Cardiac fibroblast (primary cell): ENCODE measurements around the gene PFKFB3.

Experiments
- DNase-seq, 2 donors: peaks; one replicate each; pipeline versions ENCODE4 v3.0.0 to v3.0.0-alpha.2; 2010; ENCODE audit warnings: low read depth in 2 of 2
- H3K4me3 ChIP-seq, 2 donors: replicated peaks in 1 of 2; 1 replicate in 1 of 2; 2 replicates in 1 of 2; pipeline ENCODE4 v1.5.1; 2011; ENCODE audit warnings: low read depth in 2 of 2, low read length in 2 of 2, mild to moderate bottlenecking in 2 of 2, moderate library complexity in 1 of 2
- TF ChIP-seq, protein P1 (sequence below): IDR thresholded peaks from one replicate; pipeline ENCODE4 v1.5.1; 2011; ENCODE audit warnings: low read depth, mild to moderate bottlenecking, low read length, inconsistent platforms

PFKFB3 gene

DNA sequence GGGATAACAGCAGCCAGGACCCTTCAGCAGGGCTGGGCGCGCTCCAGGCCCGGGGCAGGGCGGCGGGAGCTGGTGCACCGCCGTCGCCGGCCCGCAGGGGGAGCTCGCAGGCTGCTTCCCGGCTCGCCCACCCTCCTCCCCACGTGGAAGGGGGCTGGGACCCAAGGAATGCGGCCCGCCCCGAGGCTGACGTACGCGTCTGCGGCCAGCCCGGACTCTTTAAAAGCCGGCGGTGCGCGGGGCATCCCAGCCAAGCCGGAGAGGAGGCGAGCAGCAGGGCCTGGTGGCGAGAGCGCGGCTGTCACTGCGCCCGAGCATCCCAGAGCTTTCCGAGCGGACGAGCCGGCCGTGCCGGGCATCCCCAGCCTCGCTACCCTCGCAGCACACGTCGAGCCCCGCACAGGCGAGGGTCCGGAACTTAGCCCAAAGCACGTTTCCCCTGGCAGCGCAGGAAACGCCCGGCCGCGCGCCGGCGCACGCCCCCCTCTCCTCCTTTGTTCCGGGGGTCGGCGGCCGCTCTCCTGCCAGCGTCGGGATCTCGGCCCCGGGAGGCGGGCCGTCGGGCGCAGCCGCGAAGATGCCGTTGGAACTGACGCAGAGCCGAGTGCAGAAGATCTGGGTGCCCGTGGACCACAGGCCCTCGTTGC is at the start of gene PFKFB3:
TSS of gene PFKFB3 (plus strand) at position 249 of the 647 bp plus-strand sequence. CDS start at position 578, 329 bp downstream.
- TF ChIP-seq, protein P1, sequence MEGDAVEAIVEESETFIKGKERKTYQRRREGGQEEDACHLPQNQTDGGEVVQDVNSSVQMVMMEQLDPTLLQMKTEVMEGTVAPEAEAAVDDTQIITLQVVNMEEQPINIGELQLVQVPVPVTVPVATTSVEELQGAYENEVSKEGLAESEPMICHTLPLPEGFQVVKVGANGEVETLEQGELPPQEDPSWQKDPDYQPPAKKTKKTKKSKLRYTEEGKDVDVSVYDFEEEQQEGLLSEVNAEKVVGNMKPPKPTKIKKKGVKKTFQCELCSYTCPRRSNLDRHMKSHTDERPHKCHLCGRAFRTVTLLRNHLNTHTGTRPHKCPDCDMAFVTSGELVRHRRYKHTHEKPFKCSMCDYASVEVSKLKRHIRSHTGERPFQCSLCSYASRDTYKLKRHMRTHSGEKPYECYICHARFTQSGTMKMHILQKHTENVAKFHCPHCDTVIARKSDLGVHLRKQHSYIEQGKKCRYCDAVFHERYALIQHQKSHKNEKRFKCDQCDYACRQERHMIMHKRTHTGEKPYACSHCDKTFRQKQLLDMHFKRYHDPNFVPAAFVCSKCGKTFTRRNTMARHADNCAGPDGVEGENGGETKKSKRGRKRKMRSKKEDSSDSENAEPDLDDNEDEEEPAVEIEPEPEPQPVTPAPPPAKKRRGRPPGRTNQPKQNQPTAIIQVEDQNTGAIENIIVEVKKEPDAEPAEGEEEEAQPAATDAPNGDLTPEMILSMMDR = peak; percentile 52
- peak within 1 kb of the TSS; percentile 64 to 83 for H3K4me3 ChIP-seq
- peak; percentile 95 to 97 for DNase-seq

GRCh38 chr10:6153845-6154244 is 48.9 kb upstream of the PFKFB3 start:
- H3K4me3 ChIP-seq = no peak overlapping the region
- DNase-seq = no peak
- TF ChIP-seq, protein P1 = no peak

DNA sequence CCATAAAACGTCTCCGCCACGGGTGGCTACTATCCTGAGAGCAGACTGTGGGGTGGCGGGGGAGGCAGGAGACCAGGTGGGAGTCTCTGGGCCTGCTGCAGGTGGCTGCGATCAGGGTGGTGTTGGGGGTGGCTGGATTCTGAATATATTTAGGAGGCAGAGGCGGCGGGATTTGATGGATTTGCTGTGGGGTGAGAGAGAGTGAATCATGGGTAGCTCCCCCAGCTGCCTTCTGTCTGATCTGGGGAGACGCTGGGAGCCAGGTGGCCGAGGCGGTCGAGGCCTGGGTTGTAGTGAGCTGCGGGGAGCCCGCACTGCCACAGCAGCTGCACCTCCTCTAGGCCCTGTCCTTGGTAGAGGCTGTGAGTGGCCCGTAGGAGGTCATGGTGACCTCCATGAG is 48.2 kb upstream of the PFKFB3 start:
- H3K4me3 ChIP-seq = no peak overlapping the region
- no peak for DNase-seq
- TF ChIP-seq, protein P1 = no peak

GRCh38 chr10:6158276-6158675 is 44.5 kb upstream of the PFKFB3 start:
- H3K4me3 ChIP-seq = no peak overlapping the region
- TF ChIP-seq, protein P1 = no peak

DNA sequence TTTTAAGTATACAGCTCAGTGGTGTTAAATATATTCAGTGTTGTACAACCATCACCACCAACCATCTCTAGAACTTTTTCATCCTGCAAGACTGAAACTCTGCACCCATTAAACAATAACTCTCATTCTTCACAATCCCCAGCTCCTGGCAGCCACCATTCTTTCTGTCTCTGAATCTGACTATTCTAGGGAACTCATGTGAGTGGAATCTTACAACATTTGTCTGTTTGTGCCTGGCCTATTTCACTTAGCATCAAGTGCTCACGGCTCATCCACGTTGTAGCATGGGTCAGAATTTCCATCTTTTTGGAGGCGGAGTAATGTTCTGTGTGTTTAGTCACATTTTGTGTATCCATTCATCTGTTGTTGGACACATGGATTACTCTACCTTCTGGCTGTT is 40.8 kb upstream of the PFKFB3 start:
- TF ChIP-seq, protein P1 = no peak
- H3K4me3 ChIP-seq = no peak overlapping the region

More at GRCh38 chr10:6158276-6158675, 44.5 kb upstream of the PFKFB3 start:
- DNase-seq = no peak

DNA sequence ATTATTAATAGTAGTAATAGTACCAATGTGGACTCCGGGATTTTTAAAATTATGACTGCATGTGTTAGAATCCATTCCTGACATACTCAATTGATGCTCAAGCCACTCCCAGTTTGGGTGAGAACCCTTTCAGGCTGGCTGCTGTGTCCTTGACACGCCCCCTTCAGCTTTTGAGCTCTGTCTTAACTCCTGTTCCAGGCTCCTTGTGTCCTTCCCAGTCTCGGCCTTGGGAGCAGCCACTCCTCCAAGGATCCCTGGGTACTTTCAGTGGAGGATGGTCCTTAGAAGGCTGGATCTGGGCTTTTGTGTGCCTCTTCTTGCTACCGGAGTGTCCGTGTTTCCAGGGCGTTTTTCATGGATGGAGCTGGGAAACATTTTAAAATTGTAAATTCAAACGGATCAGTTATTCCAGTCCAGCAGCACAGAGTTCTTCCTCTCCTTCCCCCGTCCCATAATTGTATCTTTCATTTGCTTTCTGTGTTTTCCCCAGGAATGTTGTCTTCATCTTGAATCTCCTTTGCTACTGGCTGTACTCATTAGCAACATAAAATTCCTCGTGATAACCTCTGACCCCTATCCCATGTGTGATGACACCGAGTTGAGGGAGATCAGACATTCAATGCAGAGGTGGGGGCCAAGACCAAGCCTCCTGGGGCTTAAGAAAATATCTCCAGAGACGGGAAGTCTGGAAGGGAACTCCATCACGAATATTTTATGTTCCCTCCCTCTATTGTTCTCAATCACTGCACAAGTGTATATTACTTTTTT is 40.0 kb upstream of the PFKFB3 start:
- TF ChIP-seq, protein P1 = no peak
- H3K4me3 ChIP-seq = peak overlapping the region in 1 of 2 donors; percentile 40
- DNase-seq = peak in 1 of 2 donors; percentile 45

More for the DNA sequence above, 40.8 kb upstream of the PFKFB3 start:
- DNase-seq = peak in 1 of 2 donors; percentile 17
